Esophagus squamous epithelium (tissue), 5 donors: ENCODE results near the gene CCN5. TPM values are rescaled to one million over a fixed set of nuclear protein-coding genes. Genes with fewer than 3 reads are reported as not detected.
A peak's percentile ranks its signal among the peaks of the same experiment; 100 is the strongest.

Source experiments
- DNase-seq: peaks from one replicate; lab custom pipeline; 2025; lab: John Stamatoyannopoulos, UW
- H3K27ac ChIP-seq, 4 donors: fragments of 200-600 bp; sonication (generic); one replicate each; pipeline ENCODE4 v1.5.1; 2016 to 2019; ENCODE audit warnings: mild to moderate bottlenecking in 1 of 4
- H3K27me3 ChIP-seq, 4 donors: fragments of 200-600 bp; sonication (generic); 1 replicate in 3 of 4; 2 replicates in 1 of 4; pipeline versions ENCODE4 v1.5.1 to v1.6.0; 2017 to 2021; ENCODE audit warnings: antibody characterized with exemption in 1 of 4
- H3K36me3 ChIP-seq, 3 donors: fragments of 200-600 bp; sonication (generic); one replicate each; pipeline ENCODE4 v1.5.1; 2016 to 2019
- H3K4me1 ChIP-seq, 3 donors: fragments of 200-600 bp; sonication (generic); one replicate each; pipeline ENCODE4 v1.5.1; 2017 to 2019
- H3K4me3 ChIP-seq, 4 donors: fragments of 200-600 bp; sonication (generic); 1 replicate in 3 of 4; 2 replicates in 1 of 4; pipeline ENCODE4 v1.5.1; 2016 to 2019; ENCODE audit warnings: mild to moderate bottlenecking in 2 of 4, moderate library complexity in 1 of 4
- H3K9me3 ChIP-seq, 3 donors: fragments of 200-600 bp; sonication (generic); one replicate each; pipeline ENCODE4 v1.5.1; 2016 to 2019
- POLR2A ChIP-seq, 4 donors: fragments of 450-650 bp; IDR thresholded peaks; one replicate each; pipeline ENCODE4 v1.6.1; 2017; ENCODE audit warnings: antibody characterized with exemption in 4 of 4, mild to moderate bottlenecking in 4 of 4, moderate library complexity in 3 of 4
- WGBS, 2 donors: methylation state at CpG; one replicate each; pipeline ENCODE4 v1.1.5; 2018; 5-methylcytosine and 5-hydroxymethylcytosine counted together
- intact Hi-C: fragments of 100-400 bp; cut with DNase I; formaldehyde crosslinking; loops from one replicate; pipeline ENCODE4 v1.15.0; 2022
- total RNA-seq, 4 donors: library from RNA; depleted of rRNA; stranded (reverse); fragments of >200 nt; gene quantifications; one replicate each; pipeline ENCODE4 v1.1.0, GENCODE V29; 2016
- TF ChIP-seq, protein P1 (sequence below), 6 experiments: fragments of 450-650 bp in 4 of 6; fragments of 200-600 bp in 2 of 6; sonication (generic) in 2 of 6; IDR thresholded peaks; one replicate each; pipeline ENCODE4 v1.5.1; 2016 to 2019; ENCODE audit warnings: antibody characterized with exemption in 6 of 6, mild to moderate bottlenecking in 4 of 6, moderate library complexity in 4 of 6
- donor health status: DM: yes; HTN: yes; CAD: no.

Gene CCN5
- total RNA-seq, 4 donors from 2014 or later: 6.7 to 83.9 (median 31.0) TPM

DNA sequence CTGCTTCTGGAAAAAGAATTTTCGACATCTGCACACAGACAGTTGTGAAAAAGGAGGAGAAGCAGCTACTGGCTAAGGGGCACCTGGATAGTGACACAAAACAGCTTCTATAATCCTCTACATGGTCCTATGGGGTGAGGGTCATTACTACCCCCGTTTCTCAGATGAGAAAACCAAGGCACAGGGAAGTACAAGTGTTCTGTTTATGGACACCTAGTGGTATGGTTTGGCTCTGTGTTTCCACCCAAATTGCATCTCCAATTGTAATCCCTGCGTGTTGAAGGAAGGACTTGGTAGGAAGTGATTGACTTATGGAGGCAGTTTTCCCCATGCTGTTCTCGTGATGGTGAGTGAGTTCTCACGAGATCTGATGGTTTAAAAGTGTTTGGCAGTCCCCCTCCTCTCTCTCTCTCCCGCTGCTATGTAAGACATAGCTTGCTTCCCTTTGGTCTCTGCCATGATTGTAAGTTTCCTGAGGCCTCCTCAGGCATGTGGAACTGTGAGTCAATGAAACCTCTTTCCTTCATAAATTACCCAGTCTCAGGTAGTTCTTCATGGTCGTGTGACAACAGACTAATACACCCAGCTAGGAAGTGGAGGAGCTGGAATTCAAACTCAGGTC, 28.0 kb downstream of the CCN5 start:
- 74 to 75% methylated on average over 7 of the region's 7 CpGs for WGBS, 2 donors
- Histone ChIP-seq H3K27me3 (peaks cover 0 to 29% (median 0%) of the 10 kb centered on the region in 4 donors), H3K4me3 (no peak overlapping the region), H3K27ac (no peak overlapping the region), H3K36me3 (no peaks in the 10 kb centered on the region), H3K4me1 (peaks cover 14 to 34% (median 16%) of the 10 kb centered on the region in 3 donors), H3K9me3 (no peaks in the 10 kb centered on the region)
- intact Hi-C loops: no loop called here
- no peak for DNase-seq
- TF ChIP-seq, protein P1, sequence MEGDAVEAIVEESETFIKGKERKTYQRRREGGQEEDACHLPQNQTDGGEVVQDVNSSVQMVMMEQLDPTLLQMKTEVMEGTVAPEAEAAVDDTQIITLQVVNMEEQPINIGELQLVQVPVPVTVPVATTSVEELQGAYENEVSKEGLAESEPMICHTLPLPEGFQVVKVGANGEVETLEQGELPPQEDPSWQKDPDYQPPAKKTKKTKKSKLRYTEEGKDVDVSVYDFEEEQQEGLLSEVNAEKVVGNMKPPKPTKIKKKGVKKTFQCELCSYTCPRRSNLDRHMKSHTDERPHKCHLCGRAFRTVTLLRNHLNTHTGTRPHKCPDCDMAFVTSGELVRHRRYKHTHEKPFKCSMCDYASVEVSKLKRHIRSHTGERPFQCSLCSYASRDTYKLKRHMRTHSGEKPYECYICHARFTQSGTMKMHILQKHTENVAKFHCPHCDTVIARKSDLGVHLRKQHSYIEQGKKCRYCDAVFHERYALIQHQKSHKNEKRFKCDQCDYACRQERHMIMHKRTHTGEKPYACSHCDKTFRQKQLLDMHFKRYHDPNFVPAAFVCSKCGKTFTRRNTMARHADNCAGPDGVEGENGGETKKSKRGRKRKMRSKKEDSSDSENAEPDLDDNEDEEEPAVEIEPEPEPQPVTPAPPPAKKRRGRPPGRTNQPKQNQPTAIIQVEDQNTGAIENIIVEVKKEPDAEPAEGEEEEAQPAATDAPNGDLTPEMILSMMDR (IDR thresholded peaks at IDR 0.05): no peak
- no peak for TF ChIP-seq POLR2A (IDR thresholded peaks at IDR 0.05)

DNA sequence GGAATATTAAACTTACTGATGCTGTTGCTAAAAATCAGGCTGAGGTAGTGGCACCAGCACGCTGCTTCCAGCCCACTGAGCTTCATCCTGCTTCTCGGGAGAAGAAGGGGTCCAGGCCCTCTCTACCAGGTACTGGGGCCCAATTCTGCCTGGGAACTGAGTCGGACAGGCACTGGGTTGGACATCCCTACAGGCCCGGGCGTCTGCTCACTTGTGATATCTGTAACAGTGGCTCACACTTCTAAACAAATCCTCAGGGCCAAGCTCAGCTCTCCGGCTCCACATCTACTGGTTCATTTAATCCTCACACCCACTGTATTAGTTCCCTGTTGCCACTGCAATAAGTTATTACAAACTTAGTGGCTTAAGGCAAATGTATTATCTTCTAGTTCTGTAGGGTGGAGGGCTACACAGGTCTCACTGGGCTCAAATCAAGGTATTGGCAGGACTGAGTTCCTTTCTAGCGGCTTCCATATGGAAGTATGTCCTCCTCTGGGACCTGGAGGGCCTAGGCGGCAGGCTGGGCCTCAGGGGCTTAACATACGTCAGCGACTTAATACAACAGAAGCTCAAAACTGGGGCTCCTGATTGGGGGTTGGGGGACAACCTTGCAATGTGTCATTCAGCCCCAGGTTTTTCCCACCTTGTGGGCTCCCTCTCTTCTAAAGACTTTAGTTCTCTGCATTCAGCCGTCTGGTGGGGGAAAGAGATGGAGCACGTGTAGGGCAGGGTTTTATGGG, 28.9 kb downstream of the CCN5 start:
- H3K27me3 ChIP-seq: peaks cover 0 to 38% (median 0%) of the 10 kb centered on the region in 4 donors
- 88 to 92% methylated on average over 8 to 9 of the region's 12 CpGs for WGBS, 2 donors
- no peaks in the 10 kb centered on the region for H3K9me3 ChIP-seq
- no peak overlapping the region for H3K27ac ChIP-seq
- no peak overlapping the region for H3K4me3 ChIP-seq
- TF ChIP-seq POLR2A (IDR thresholded peaks at IDR 0.05): no peak
- TF ChIP-seq, protein P1 (IDR thresholded peaks at IDR 0.05): no peak
- peaks cover 14 to 34% (median 16%) of the 10 kb centered on the region in 3 donors for H3K4me1 ChIP-seq
- no peaks in the 10 kb centered on the region for H3K36me3 ChIP-seq
- no peak for DNase-seq
- intact Hi-C loops: no loop called here

DNA sequence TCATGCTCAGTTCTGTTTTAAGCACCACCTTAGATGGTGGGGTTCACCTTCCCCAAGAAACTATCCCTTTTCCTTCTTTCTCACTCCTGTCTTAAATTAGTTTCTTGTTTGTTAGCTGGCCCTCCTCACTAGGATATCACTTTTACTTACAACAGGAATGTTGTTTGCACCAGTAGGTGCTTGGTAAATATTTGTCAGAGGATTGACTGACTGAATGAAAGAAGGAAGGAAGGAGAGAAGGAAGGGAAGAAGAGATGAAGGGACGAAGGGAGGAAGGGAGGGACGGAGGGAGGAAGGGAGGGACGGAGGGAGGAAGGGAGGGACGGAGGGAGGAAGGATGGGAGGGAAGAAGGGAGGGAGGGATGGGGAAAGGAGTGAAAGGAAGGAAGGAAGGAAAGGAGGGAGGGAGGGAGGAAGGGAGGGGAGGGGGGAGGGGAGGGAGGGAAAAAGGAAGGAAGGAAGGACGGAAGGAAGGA, 30.0 kb downstream of the CCN5 start:
- Histone ChIP-seq H3K36me3 (no peaks in the 10 kb centered on the region), H3K9me3 (no peaks in the 10 kb centered on the region), H3K27ac (peak overlapping the region; percentile 40 to 76 (median 55)), H3K27me3 (peaks cover 0 to 49% (median 0%) of the 10 kb centered on the region in 4 donors), H3K4me1 (peaks cover 14 to 35% (median 16%) of the 10 kb centered on the region in 3 donors), H3K4me3 (peak overlapping the region; percentile 42 to 70 (median 56))
- DNase-seq: no peak
- WGBS, 2 donors: 14 to 30% methylated on average over 5 of the region's 5 CpGs
- no peak for TF ChIP-seq POLR2A (IDR thresholded peaks at IDR 0.05)
- TF ChIP-seq, protein P1 (IDR thresholded peaks at IDR 0.05): no peak
- intact Hi-C loops: loop anchor here (5.0 kb wide), 1 partner anchor 122 kb away; no protein-coding TSS in a partner anchor

DNA sequence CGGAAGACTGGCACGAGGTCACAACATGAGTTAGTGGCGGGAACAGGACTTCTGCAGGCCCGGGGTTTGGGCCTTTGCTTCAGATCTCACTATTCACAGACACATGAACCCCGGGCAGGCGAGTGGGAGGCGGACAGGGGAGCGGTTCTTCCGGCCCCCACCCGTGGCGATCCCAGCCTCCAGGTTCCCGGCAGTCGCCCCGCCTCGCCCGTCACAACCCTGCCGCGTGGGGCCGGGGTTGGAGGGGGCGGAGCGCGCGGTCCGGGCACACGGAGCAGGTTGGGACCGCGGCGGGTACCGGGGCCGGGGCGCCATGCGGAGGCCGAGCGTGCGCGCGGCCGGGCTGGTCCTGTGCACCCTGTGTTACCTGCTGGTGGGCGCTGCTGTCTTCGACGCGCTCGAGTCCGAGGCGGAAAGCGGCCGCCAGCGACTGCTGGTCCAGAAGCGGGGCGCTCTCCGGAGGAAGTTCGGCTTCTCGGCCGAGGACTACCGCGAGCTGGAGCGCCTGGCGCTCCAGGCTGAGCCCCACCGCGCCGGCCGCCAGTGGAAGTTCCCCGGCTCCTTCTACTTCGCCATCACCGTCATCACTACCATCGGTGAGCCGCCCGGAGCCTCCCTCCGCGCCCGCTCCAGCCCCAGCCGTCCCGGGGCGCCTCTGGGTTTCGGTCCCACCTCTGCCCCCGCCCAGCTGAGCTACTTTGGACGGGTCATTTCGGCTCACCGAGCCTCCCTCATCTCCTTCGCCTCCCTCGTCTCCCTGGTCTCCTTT, 30.6 kb downstream of the CCN5 start, which contains the start of gene KCNK15:
Gene KCNK15, plus strand, starts transcription at position 268 of the 769 bp plus-strand sequence. Its CDS starts 46 bp downstream, at position 314.
- intact Hi-C loops: loop anchor here (5.0 kb wide), 1 partner anchor 122 kb away; no protein-coding TSS in a partner anchor
- H3K4me3 ChIP-seq: peak within 1 kb of the TSS; percentile 42 to 70 (median 56)
- H3K4me1 ChIP-seq: peaks cover 14 to 40% (median 16%) of the 10 kb centered on the region in 3 donors
- H3K9me3 ChIP-seq: no peaks in the 10 kb centered on the region
- H3K36me3 ChIP-seq: no peaks in the 10 kb centered on the region
- 1 to 6% methylated on average over 7 to 10 of the region's 81 CpGs for WGBS, 2 donors
- peak within 1 kb of the TSS; percentile 40 to 76 (median 55) for H3K27ac ChIP-seq
- H3K27me3 ChIP-seq: peaks cover 0 to 55% (median 0%) of the 10 kb centered on the region in 4 donors
- TF ChIP-seq, protein P1 (IDR thresholded peaks at IDR 0.05): no peak
- TF ChIP-seq POLR2A (IDR thresholded peaks at IDR 0.05): no peak
- no peak for DNase-seq
